Heart left ventricle (tissue), 16 donors: Measurements from ENCODE around the gene GRID2IP. TPM values are rescaled to one million over a fixed set of nuclear protein-coding genes. Genes with fewer than 3 reads are reported as not detected.

Source experiments
- ATAC-seq, 4 donors: fragments of 200-7000 bp; cut with Tn5 transposase; one replicate each; pipeline ENCODE4 v1.9.1; 2020 to 2022; ENCODE audit warnings: moderate library complexity in 4 of 4, mild to moderate bottlenecking in 3 of 4, moderate number of reproducible peaks in 1 of 4
- DNase-seq, 5 donors: peaks; one replicate each; pipeline ENCODE4 v3.0.0-alpha.2; 2020
- H3K27ac ChIP-seq, 12 donors: fragments of 200-600 bp; sonication (generic) in 4 of 12; one replicate each; pipeline versions ENCODE4 v1.5.0 to v1.8.0; 2016 to 2022; ENCODE audit warnings: mild to moderate bottlenecking in 2 of 12
- H3K27me3 ChIP-seq, 9 donors: fragments of 200-600 bp; sonication (generic) in 2 of 9; one replicate each; pipeline versions ENCODE4 v1.5.1 to v1.8.0; 2016 to 2022; ENCODE audit warnings: mild to moderate bottlenecking in 3 of 9
- H3K36me3 ChIP-seq, 9 donors: fragments of 200-600 bp; sonication (generic) in 2 of 9; one replicate each; pipeline versions ENCODE4 v1.5.0 to v1.8.0; 2018 to 2022; ENCODE audit warnings: mild to moderate bottlenecking in 2 of 9
- H3K4me1 ChIP-seq, 12 donors: fragments of 200-600 bp; sonication (generic) in 4 of 12; one replicate each; pipeline versions ENCODE4 v1.5.0 to v1.8.0; 2016 to 2022; ENCODE audit warnings: mild to moderate bottlenecking in 3 of 12
- H3K4me3 ChIP-seq, 12 donors: fragments of 200-600 bp; sonication (generic) in 4 of 12; one replicate each; pipeline versions ENCODE4 v1.5.0 to v1.8.0; 2017 to 2022; ENCODE audit warnings: mild to moderate bottlenecking in 9 of 12, moderate library complexity in 4 of 12
- H3K9me3 ChIP-seq, 12 donors: fragments of 200-600 bp; sonication (generic) in 4 of 12; one replicate each; pipeline versions ENCODE4 v1.5.0 to v1.8.0; 2016 to 2022; ENCODE audit warnings: mild to moderate bottlenecking in 1 of 12
- CTCF ChIP-seq, 12 donors: fragments of 200-600 bp; sonication (generic) in 4 of 12; IDR thresholded peaks; one replicate each; pipeline versions ENCODE4 v1.5.0 to v1.8.0; 2018 to 2022; ENCODE audit warnings: antibody characterized with exemption in 12 of 12, mild to moderate bottlenecking in 5 of 12
- POLR2A ChIP-seq, 2 donors: fragments of 450-650 bp; IDR thresholded peaks; one replicate each; pipeline ENCODE4 v1.6.1; 2017; ENCODE audit warnings: antibody characterized with exemption in 2 of 2, mild to moderate bottlenecking in 2 of 2, moderate library complexity in 2 of 2
- WGBS, 4 donors: extraction: QIAGEN DNeasy Blood & Tissue Kit in 2 of 4; methylation state at CpG; one replicate each; pipeline versions ENCODE4 v1.1.5 to v1.1.7; 2013 to 2018; 5-methylcytosine and 5-hydroxymethylcytosine counted together
- intact Hi-C, 10 donors: fragments of 100-400 bp; cut with DNase I; formaldehyde crosslinking; loops; one replicate each; pipeline versions ENCODE4 v1.11.1 to v1.14.2; 2022
- polyA plus RNA-seq, 2 donors: library from polyadenylated mRNA; stranded (reverse); fragments of 200-250 nt; gene quantifications; one replicate each; pipeline ENCODE4 v1.2.3, GENCODE V29; 2013
- total RNA-seq, 9 donors: library from RNA; depleted of rRNA in 2 of 9; stranded (reverse); fragments of >200 nt in 2 of 9; fragmentation: NEBNext Ultra II Directional in 3 of 9; extraction: Animal tissue kit (Norgen Biotek cat#: 25700) in 3 of 9; gene quantifications; one replicate each; pipeline versions ENCODE4 v1.1.0 to v1.2.4, GENCODE V29; 2016 to 2023
- donor health status: ischemic (EF 13 %, LVEDD 7.1; RV severe dilation, severe dysfunction).
- donor health status: healthy with polysubstance abuse.
- donor health status: DM: no; HTN: yes; CAD: no.
- donor health status: DM: no; HTN: no; CAD: no.
- donor health status: ischemic (EF 25% LVEDD 6.9; RV normal size, moderate dysfunction).
- donor health status: ischemic (EF 25% LVEDD 5.7; RV mildly dilated, moderate dysfunction).
- donor health status: healthy.
- donor health status: DM: yes; HTN: yes; CAD: no.
- donor health status: ischemic (EF 35%, LVEDD 5.7; RV mildly dilated, moderate dysfunction).
- donor health status: nonischemic (EF 11% LVEDD 7.7; RV severe dilation, severe dysfunction).
- donor health status: DM: yes; HTN: yes; CAD: no.
- donor health status: PGD.
- donor health status: ischemic (EF 29% LVEDD 5.4; RV normal size, mild dysfunction).
- donor health status: nonischemic (EF 23%, LVEDD 6.1; RV moderate dilation, normal function).

The GRID2IP gene
- total and polyA plus RNA-seq, 11 donors, result 0.01 to 0.16 (median 0.08) TPM; not detected in 7

GRCh38 chr7:6494365-6494764 lies 56.9 kb downstream of the GRID2IP start:
- Histone ChIP-seq H3K36me3 (no peaks in the 10 kb centered on the region), H3K27ac (no peak overlapping the region), H3K4me3 (no peak overlapping the region), H3K9me3 (peaks cover 0 to 7% (median 0%) of the 10 kb centered on the region in 12 donors), H3K27me3 (no peaks in the 10 kb centered on the region), H3K4me1 (no peaks in the 10 kb centered on the region)
- intact Hi-C loops, result no loop called here
- TF ChIP-seq POLR2A (IDR thresholded peaks at IDR 0.05) (no peak), CTCF (IDR thresholded peaks at IDR 0.05) (no peak)
- WGBS, 4 donors, result 74 to 86% (median 83%) methylated on average over 2 of the region's 2 CpGs
- DNase-seq, result no peak
- no peak for ATAC-seq

- Histone ChIP-seq H3K27ac (no peak overlapping the region), H3K9me3 (peaks cover 0 to 8% (median 0%) of the 10 kb centered on the region in 12 donors), H3K4me1 (no peaks in the 10 kb centered on the region), H3K36me3 (no peaks in the 10 kb centered on the region), H3K27me3 (no peaks in the 10 kb centered on the region), H3K4me3 (no peak overlapping the region)
- ATAC-seq (no peak), DNase-seq (no peak)
- 87 to 90% (median 88%) methylated on average over 10 of the region's 10 CpGs for WGBS, 4 donors
- no peak for TF ChIP-seq POLR2A (IDR thresholded peaks at IDR 0.05)
- TF ChIP-seq CTCF (IDR thresholded peaks at IDR 0.05), result no peak
- intact Hi-C loops, result no loop called here
Observed at GRCh38 chr7:6491194-6491593, 60.1 kb downstream of the GRID2IP start.

- 7 to 24% (median 14%) methylated on average over 1 of the region's 1 CpG for WGBS, 4 donors
- ATAC-seq (no peak), DNase-seq (no peak)
- no peaks in the 10 kb centered on the region for H3K36me3 ChIP-seq
- intact Hi-C loops, result no loop called here
- H3K4me1 ChIP-seq, result peaks cover 0 to 3% (median 2%) of the 10 kb centered on the region in 12 donors
- TF ChIP-seq POLR2A (IDR thresholded peaks at IDR 0.05), result no peak
- H3K9me3 ChIP-seq, result peaks cover 0 to 8% (median 0%) of the 10 kb centered on the region in 12 donors
- H3K27ac ChIP-seq, result no peak overlapping the region
- no peak overlapping the region for H3K4me3 ChIP-seq
- H3K27me3 ChIP-seq, result no peaks in the 10 kb centered on the region
Observed at GRCh38 chr7:6489612-6490011, 61.6 kb downstream of the GRID2IP start.

- H3K27me3 ChIP-seq, result no peaks in the 10 kb centered on the region
- no peak for TF ChIP-seq CTCF (IDR thresholded peaks at IDR 0.05)
- TF ChIP-seq POLR2A (IDR thresholded peaks at IDR 0.05), result no peak
- DNase-seq, result no peak
- intact Hi-C loops, result no loop called here
- H3K36me3 ChIP-seq, result peaks cover 0 to 4% (median 0%) of the 10 kb centered on the region in 9 donors
- WGBS, 4 donors, result 88 to 100% (median 95%) methylated on average over 1 to 4 of the region's 4 CpGs
- peaks cover 0 to 8% (median 0%) of the 10 kb centered on the region in 12 donors for H3K9me3 ChIP-seq
- ATAC-seq, result no peak
- H3K4me3 ChIP-seq, result no peak overlapping the region
- no peak overlapping the region for H3K27ac ChIP-seq
- H3K4me1 ChIP-seq, result peaks cover 3 to 18% (median 14%) of the 10 kb centered on the region in 12 donors
Observed at GRCh38 chr7:6487184-6487545, 64.1 kb downstream of the GRID2IP start.
